SHP77 treated with DMSO at 0.1 percent for 48 hours (cell line): Measurements from ENCODE around the gene TOX2.

ENCODE experiments used
- DNase-seq: peaks from one replicate; lab custom pipeline; 2025; lab: John Stamatoyannopoulos, UW

The TOX2 gene

DNA sequence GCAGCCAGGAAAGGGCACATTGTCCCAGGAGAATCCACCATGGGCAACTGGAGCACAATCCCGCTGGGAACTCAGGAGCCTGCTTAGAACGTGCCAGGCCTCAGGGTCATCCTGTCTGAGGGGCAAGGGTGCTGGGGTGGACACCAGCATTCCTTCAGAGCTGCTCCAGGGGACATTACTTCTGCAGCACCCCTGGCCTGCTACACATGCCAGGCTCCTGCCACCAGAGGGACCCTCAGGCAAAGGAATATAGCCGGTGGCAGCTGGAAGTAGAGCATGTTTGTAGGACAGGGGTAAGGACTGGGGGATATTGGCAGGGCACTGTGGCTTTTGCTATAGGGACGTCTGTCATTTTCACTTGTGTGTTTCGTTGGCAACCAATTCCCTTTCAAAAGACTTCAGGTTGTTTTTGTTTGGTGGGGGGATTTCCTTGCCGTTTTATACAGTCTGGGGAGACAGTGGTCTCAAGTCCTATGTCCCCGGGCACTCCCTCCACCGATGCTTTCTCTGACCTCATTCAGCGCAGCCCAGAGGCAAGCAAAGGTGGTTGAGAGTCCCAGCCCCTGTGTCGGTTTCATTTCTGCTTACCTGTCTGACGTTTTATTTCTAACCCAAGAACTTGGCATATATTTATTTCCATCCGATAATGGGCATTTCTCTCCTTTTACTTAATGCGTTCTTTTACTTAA, 141.5 kb downstream of the TOX2 start:
- peak; percentile 22 for DNase-seq

DNA sequence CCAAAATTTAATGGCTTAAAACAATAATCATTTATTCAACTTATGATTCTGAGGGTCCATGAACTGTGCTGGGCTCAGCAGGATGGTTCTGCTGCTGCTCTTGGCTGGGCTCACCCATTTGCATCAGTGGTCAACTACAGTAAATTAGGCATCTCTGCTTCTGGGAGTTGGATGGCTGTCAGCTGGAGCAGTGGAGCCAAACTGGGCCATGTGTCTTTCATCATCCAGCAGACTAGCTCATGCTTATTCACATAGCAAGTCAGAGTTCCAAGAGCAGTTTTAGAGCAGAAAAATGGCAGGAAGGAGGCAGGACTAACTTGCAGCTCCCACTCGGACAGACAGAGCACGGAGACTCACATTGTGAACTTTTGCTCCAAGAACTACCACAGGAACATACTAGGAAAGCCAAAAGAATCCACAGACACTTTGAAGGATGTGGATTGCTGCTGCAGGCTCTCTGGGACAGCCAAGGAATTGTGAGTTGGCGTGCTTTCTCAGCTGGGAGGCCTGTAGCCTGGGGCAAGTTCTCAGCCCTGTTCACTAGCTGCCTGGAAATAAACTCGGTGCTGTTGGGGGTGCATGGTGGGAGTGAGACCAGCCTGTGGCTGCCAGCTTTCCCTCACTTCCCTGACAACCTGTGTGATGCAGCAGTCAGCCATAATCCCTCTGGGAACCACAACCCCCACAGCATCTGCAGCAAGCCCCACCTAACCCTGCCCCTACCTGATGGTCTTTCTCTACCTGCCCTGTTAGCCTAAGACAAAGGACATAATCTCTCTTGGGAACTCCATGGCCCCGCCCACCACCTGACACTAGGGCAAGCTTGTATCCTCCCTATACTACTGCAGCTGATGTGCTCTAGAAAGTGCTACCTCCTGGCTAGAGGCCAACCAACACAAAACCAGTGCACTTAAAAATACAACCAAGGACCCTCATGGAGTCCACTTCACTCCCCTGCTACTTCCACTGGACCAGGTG, 143.3 kb downstream of the TOX2 start:
- DNase-seq, result no peak

DNA sequence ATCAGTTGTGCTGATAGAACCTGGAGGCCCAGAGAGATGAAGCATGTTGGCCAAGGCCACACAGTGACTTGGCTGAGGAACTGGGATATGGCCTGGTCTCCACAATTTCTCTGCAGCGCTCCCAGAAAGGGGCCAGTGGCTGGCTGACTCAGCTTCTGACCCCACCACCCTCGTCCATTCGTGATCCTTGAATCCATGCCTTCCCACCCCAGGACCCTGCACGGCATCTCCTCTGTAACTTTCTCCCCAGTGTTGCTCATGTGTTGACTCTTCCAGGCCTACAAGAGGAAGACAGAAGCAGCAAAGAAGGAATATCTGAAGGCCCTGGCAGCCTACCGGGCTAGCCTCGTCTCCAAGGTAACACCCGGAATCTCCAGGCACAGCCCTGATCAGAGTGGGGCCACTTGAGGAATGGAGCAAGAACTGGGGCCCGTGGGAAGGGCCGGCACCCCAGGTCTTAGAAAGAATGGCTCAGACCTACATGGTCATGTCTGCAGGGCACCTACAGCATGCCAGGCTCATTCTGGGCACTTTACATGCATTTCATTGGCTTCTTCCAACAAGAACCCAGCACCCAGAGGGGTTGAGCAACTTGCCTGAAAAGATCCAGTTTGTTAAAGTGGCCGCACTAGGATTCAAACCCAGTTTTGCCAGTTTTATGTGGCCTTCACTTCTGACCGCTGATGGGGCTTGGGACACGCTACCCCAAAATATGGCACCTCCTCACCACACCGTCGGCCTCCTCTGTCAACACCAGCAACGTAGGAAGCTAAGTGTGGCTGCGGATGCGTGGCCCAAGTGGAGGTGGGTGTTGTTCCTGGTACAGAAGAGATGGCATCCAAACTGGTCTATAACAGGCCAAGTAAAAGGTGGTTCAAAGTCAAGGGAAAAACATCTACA, 150.1 kb downstream of the TOX2 start:
- DNase-seq, result no peak

DNA sequence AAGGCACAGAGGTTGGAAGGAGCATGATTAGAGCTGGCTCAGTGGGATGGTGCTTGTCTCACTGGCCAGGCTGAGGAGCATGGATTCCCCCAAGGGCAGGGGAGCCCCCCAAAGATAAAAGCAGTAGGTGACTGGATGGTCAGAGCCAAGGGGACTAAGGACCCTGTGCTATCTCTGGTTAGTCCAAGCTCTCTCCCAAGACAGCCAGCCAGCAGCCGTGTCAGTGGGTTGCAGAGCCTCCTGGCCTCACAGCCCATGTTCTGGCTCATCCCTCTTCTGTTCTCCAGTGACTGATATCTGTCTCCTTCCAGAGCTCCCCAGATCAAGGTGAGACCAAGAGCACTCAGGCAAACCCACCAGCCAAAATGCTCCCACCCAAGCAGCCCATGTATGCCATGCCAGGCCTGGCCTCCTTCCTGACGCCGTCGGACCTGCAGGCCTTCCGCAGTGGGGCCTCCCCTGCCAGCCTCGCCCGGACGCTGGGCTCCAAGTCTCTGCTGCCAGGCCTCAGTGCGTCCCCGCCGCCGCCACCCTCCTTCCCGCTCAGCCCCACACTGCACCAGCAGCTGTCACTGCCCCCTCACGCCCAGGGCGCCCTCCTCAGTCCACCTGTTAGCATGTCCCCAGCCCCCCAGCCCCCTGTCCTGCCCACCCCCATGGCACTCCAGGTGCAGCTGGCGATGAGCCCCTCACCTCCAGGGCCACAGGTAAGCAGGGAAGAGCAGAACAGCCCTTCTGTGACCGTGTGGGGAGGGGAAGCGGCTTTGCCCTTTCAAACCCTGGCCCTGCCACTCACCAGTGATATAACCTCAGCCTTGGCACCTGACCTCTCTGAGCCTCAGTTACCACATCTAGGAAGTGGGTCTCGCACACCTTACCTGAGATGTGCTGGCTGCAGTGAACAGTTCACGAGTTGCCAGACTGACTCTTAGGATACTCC, 151.0 kb downstream of the TOX2 start:
- DNase-seq, result no peak

DNA sequence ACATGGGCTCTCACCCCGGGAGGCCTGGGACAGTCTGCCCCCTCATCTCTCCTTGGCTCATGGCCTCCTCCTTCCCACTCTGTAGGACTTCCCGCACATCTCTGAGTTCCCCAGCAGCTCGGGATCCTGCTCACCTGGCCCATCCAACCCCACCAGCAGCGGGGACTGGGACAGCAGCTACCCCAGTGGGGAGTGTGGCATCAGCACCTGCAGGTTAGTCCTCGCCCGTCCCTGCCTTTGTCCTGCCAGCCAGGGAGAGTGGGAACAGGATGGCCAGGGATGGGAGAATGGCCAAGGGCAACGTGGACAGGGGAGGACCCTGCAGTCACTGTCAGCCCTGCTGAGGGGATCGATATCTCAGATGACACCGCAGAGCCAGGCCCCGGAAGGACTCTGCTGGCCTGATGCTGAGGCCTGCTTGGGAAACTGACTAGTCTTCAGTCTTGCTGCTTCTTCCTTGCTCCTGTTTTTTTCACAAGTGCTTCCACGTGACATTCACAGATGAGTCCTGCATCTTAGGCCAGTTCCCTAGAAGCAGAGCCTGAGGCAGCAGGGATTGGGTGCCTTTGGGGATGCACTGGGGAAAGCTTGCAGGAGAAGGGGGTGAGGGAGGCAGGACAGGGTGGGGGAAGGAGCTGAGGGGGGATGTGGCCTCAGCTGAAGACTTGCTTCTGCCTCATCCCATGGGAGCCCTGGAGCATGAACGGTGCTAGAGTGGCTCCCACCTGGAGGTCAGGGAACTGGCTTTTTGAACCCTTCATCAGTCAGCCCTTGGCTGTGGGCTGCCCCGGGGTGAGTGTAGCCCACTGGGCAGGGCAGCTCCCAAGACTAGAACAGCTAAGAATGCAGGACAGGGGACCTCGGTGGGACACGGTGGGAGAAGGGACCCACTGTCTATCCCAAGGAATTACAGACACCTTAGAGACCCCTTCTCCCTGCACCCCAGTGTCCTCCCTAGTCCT, 152.3 kb downstream of the TOX2 start:
- no peak for DNase-seq

DNA sequence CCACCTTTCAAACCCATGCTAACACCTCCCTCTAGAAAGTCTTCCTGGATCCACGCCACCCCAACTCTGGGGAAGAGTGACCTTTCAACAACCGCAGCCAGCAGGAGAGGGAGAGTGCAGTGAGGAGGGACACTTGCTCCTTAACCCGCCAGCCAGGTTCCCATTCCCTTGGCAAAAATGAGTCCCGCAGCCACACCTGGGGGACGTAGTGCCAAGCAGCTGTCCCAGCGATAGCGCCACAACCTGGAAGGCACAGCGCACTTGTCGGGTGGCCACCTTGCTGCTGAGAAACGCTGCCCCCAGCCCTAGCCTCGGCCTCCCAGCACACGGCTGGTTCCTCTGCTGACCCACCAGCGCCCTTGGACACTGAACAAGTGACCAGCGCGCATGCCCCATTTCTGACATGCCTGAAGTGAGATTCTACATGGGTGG, 153.0 kb downstream of the TOX2 start:
- DNase-seq, result no peak

DNA sequence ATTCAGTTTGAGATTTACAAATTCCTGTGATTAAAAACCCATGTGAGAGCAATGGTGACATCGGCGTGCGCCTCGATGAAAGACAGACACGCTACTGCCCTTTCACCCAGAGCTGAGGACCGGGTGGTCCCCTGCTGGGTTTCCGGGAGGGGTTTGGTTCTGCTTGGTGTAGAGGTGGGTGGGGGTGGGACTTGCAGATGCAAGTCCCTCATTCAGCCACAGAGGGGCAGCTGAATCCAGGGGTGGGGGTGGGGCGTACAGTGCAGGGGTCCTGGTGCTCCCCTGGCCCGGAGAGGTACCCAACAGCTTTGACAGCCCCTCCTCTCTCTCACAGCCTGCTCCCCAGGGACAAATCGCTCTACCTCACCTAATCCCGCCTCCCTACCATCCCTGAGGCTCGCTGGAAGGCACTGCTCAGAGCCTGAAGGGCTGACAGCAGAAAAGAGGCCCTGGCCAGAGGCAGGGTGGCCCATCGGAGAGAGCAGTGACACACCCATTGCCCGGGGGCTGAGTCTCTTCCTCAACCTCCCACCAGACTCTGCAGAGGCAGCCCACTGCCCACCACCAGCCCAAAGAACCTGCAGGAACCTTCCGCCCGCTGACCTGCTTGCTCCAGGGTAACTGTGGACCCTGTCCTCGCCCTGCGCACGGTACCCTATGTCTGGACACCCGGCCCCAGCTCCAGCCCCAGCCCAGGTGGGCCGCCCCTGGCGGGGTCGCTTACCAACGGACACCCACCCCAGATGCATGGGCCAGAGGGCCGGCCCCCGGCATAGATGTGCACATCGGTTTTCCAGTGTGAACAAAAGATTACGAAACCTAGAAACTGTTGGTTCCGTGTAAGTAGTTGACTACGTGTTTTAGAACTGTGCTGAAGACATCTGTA, 153.9 kb downstream of the TOX2 start:
- DNase-seq, result no peak

DNA sequence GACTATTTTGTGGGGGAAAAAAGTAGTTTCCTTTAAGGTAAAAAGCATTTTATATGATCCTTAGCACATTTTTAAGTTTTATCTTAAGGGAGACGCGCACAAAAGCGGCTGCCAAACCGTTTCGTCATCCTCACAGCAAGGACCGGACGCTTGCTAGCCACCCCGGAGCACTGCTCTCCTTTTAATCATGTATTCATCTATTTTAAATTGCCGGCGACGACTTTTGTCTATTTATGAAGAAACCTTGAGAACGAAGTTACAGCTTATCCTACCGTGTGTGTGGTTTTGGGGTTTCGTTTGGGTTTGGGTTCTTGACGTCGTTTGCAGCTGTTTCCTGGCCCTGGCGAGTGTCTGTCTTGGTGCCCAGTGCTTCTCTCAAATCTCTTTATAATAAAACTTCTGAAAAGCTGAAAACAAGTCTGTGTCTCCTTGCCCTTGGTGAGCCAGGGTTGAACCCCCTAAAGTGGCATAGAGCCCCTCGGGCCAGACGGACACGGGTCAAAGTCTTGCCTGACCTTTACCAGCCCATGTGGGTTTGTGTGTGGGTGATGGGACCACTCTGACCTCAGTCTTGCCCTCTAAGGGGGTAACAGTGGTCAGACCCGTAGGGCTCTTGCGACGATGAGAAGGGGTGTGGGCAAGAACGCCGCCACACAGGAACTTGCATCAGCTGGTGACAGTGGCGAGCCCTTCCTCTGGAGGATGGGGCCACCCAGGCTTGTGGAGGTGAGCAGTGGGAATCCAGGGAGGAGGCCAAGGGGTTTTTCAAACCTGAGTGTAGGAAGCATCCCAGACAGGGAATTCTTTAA, 154.8 kb downstream of the TOX2 start:
- no peak for DNase-seq

DNA sequence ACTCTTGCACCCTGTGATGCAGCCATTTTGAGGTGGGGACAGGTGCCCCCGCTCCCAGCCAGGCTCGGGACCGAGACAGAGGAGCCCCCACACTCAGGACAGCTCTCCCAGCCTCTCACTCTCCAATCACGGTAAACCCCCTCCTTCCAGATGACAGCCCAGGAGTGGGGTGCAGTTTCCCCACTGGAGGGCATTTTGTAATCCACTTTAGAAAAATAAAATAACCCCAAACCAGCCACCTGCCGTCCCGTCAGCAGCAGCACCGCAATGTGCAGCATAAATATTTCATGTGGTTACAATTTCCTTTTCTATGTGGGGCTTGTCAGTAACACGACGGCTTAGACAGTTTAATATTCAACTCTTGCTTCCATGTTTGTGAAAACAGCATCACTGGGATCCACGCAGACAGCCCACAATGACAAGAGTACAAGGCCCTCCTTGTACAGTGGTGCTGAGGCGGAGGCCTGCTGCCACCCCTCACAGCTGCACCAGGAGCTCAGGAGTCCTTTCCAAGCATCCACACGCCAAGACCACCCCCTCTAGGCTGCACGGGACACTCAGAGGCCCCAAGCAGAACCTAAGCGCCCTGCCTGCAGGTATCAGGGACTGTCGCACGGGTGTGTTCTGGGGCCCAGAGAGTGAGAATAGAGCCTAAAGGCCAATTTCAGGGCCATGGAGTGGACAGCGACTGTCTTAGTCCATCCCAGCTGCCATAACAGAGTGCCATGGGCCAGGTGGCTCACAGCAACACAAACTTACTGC, 155.7 kb downstream of the TOX2 start:
- no peak for DNase-seq

DNA sequence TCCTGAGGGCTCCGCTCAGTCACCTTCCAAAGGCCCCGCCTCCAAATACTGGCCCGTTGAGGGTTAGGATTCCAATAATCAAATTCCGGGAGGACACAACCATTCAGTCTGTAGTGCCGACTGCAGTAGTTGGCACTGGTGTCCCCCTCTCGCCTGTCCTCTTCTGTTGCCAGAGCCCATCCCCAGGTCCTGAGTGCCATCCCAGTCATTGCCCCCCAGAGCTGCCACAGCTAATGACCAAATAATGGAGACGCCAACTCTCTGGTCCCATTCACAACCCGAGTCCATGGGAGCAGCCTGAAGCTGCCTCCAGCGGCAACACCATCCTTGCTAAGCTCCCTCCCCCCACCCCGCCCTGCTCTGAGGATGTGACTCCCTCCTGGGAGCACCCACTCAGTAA, 156.4 kb downstream of the TOX2 start:
- no peak for DNase-seq

DNA sequence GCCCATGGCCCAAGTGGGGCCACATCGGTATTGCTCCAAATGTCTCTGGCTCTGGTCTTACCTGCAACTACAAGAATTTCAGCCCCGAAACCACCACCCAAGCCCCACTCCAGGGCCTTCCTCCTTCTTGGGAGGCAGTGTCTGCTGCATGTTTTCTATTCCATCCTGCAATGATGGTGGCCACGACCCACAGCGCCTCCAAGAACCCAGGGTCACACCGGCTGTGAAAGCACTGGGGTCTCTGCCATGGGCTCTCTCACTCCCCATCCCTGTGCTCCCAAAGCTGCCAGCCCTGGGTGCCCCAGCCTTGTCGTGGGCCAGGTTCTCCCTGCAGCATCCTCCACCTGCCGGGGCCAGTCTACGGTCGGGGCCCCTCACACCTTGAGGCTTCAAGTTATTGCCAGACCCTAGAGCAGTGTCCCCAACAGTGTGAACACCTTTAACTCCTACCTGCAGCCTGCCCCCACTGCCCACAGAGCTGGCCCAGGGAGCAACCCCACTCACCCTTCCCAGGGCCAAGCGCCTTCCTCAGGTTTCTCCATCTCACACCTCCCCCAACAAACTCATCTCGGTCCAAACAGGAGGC, 157.0 kb downstream of the TOX2 start:
- no peak for DNase-seq

DNA sequence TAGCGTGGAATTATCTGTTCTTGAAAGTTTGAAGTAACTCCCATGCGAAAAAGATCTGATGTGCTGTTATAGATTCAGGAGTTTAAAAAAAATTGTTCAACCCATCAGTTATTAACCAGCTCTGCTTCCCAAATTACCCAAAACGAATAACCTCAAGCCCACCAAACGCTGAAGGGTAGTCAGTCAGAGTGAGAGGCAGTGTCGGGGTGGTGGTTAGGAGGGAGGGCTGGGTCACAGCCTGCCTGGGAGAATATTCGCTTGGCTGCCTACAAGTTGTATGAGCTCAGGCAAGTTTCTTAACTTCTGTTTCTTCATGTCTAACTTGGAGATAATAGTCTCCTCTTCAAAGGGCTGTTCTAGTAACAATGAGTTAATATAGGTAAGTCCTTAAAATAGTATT, 157.7 kb downstream of the TOX2 start:
- DNase-seq, result no peak

DNA sequence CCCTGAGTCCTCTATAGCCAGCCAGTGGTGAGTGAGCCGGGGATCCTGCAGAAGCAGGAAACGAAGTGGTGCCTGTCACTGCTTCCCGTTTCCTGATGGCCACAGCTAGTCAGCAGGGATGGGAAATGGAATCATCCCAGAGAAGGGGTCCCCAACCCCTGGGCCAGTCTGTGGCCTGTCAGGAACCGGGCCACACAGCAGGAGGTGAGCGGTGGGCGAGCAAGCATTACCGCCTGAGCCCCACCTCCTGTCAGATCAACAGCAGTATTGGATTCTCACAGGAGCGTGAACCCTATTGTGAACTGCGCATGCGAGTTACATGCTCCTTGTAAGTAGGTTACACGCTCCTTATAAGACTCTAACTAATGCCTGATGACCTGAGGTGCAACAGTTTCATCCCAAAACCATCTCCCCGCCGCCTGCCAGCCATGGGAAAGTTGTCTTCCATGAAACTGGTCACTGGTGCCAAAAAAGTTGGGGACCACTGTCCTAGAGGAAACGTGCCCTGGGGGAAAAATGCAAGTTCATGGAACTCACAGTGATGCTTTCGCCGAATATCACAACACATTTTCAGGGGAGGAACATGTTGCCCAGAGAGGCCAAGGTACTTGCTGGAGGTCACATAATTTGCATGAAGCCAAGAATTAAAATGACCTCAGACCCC, 158.5 kb downstream of the TOX2 start:
- DNase-seq, result no peak

DNA sequence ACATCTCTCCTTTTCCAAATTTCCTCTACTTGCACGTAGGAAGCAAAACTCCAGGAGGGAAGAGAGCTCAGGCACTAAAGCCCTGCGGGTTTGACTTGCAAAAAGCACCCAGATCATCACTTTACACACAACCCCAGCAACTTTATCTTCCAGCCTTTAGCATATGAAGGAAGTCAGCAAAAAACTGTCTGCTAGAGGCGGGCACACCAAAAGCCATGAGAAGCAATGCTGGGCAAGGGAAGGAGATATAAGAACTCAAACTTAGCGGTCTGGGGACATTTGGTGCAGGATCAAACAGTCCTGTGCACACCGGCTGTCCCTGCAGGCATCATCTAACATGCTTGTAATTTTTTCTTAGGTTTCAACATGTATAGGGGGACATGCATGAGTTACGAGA, 159.0 kb downstream of the TOX2 start:
- DNase-seq, result no peak

DNA sequence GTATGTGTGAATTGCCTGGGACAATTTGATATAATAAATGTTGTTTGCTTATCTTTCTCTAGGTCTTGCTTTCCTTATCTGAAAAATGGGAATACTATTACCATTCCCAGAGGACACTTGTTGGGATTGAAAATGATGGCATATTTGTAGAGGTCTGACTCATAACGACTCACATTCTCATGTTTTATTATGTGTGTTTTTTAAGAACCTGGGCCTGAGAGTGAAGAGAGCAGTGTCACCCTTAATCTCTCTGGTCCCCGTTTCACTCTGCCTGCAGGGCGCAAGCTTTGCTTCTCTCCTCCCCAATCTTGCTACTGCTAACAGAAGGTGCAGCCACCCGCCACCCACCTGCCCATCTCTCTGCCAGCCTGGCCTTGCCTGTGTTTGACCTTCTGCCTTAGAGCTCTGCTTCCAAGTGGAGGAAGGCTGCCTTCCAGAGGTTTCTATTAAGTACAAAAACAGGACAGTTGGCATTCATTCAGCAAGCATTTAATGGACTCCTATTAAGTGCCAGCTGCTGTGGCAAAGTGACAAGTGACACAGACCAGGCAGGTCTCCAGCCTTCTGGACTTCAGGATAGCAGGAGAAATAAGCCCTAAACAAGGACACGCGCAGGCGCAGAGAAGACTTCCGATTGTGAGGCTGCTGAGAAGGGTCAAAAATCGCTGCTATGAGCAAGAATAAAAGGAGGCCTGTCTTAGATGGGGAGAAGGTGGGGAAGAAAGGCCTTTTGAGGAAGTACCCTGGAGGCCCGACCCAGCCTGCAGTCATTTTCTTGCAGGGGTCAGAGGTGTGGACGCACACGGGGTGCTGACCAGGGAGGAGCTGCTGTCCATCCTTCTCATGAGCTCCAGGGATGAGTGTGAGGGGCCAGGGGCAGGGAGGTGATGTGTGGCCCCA, 159.8 kb downstream of the TOX2 start:
- no peak for DNase-seq
